ENCODE results near the gene CCDC186. TPM values are rescaled to one million over a fixed set of nuclear protein-coding genes. Genes with fewer than 3 reads are reported as not detected.

CCDC186 gene
- total RNA-seq, 1 experiment from 2014 or later: 32.7 TPM

- TF ChIP-seq, protein P1, sequence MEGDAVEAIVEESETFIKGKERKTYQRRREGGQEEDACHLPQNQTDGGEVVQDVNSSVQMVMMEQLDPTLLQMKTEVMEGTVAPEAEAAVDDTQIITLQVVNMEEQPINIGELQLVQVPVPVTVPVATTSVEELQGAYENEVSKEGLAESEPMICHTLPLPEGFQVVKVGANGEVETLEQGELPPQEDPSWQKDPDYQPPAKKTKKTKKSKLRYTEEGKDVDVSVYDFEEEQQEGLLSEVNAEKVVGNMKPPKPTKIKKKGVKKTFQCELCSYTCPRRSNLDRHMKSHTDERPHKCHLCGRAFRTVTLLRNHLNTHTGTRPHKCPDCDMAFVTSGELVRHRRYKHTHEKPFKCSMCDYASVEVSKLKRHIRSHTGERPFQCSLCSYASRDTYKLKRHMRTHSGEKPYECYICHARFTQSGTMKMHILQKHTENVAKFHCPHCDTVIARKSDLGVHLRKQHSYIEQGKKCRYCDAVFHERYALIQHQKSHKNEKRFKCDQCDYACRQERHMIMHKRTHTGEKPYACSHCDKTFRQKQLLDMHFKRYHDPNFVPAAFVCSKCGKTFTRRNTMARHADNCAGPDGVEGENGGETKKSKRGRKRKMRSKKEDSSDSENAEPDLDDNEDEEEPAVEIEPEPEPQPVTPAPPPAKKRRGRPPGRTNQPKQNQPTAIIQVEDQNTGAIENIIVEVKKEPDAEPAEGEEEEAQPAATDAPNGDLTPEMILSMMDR (IDR thresholded peaks at IDR 0.05): no peak
- TF ChIP-seq TEAD1 (CRISPR knock-in tag; IDR thresholded peaks at IDR 0.05) (no peak), NR2C2 (CRISPR knock-in tag; IDR thresholded peaks at IDR 0.05) (no peak), ZNF671 (CRISPR knock-in tag; IDR thresholded peaks at IDR 0.05) (no peak), EMX1 (CRISPR knock-in tag; IDR thresholded peaks at IDR 0.05) (no peak), SOX15 (CRISPR knock-in tag; IDR thresholded peaks at IDR 0.05) (no peak), HMGXB4 (CRISPR knock-in tag; IDR thresholded peaks at IDR 0.05) (no peak), NR3C1 (CRISPR knock-in tag; conservative IDR thresholded peaks at IDR 0.05; ENCODE audit: low read depth) (no peak), MAX (CRISPR knock-in tag; IDR thresholded peaks at IDR 0.05) (peak; percentile 53; the same call in 1 of the 2 replicates), FOXP1 (CRISPR knock-in tag; IDR thresholded peaks at IDR 0.05; ENCODE audit: borderline replicate concordance) (0 out of 2 replicates have a peak, but pooled peaks have one; percentile 22), ZNF138 (CRISPR knock-in tag; conservative IDR thresholded peaks at IDR 0.05) (no peak), PREB (CRISPR knock-in tag; IDR thresholded peaks at IDR 0.05; ENCODE audit: borderline replicate concordance) (no peak), SMAD3 (CRISPR knock-in tag; IDR thresholded peaks at IDR 0.05; ENCODE audit: borderline replicate concordance) (no peak), FOXK1 (CRISPR knock-in tag; IDR thresholded peaks at IDR 0.05) (no peak)
- TF ChIP-seq, protein P2, sequence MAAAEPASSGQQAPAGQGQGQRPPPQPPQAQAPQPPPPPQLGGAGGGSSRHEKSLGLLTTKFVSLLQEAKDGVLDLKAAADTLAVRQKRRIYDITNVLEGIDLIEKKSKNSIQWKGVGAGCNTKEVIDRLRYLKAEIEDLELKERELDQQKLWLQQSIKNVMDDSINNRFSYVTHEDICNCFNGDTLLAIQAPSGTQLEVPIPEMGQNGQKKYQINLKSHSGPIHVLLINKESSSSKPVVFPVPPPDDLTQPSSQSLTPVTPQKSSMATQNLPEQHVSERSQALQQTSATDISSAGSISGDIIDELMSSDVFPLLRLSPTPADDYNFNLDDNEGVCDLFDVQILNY (CRISPR knock-in tag; IDR thresholded peaks at IDR 0.05): no peak
- TF ChIP-seq, protein P3, sequence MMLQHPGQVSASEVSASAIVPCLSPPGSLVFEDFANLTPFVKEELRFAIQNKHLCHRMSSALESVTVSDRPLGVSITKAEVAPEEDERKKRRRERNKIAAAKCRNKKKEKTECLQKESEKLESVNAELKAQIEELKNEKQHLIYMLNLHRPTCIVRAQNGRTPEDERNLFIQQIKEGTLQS (CRISPR knock-in tag; conservative IDR thresholded peaks at IDR 0.05): no peak
These were observed 72.9 kb downstream of the CCDC186 start (continued) for GRCh38 chr10:114100848-114101741.

GRCh38 chr10:114096864-114097263 is 77.1 kb downstream of the CCDC186 start:
- peaks cover 10% of the 10 kb centered on the region for H3K4me1 Mint-ChIP-seq
- ATAC-seq: no peak
- POLR2A ChIA-PET: no interaction called here
- no peak overlapping the region for H3K4me3 Mint-ChIP-seq
- DNase-seq (ENCODE audit: low spot score): no peak
- H3K36me3 Mint-ChIP-seq: no peaks in the 10 kb centered on the region
- no peak overlapping the region for H3K27ac Mint-ChIP-seq
- peaks cover 27% of the 10 kb centered on the region for H3K27me3 Mint-ChIP-seq (ENCODE audit: low read depth)
- H3K9me3 Mint-ChIP-seq: no peaks in the 10 kb centered on the region; the same call in 1 of the 2 replicates
- CTCF ChIA-PET: no interaction called here
- TF ChIP-seq ZNF219 (CRISPR knock-in tag; IDR thresholded peaks at IDR 0.05; ENCODE audit: borderline replicate concordance) (no peak), AR (CRISPR knock-in tag; IDR thresholded peaks at IDR 0.05) (no peak), ZNF232 (CRISPR knock-in tag; IDR thresholded peaks at IDR 0.05) (no peak), CDX4 (CRISPR knock-in tag; IDR thresholded peaks at IDR 0.05; ENCODE audit: borderline replicate concordance) (no peak), ARID4B (CRISPR knock-in tag; IDR thresholded peaks at IDR 0.05; ENCODE audit: borderline replicate concordance) (no peak)
